NCI-H460 (cell line): Measurements from ENCODE around the gene ACHE. TPM values are rescaled to one million over a fixed set of nuclear protein-coding genes. Genes with fewer than 3 reads are reported as not detected.

ENCODE experiments used
- small RNA-seq, 2 experiments: library from RNA; depleted of rRNA; stranded (forward); fragments of <200 nt; gene quantifications; one replicate each; pipeline ENCODE3, GENCODE V24; 2014
- total RNA-seq: library from RNA; depleted of rRNA; stranded (reverse); fragments of >200 nt; shearing (Covaris generic); gene quantifications from 2 replicates; pipeline ENCODE4 v1.2.3, GENCODE V29; 2014; rRNA removed

Gene ACHE
- total RNA-seq, 1 experiment from 2014 or later: 0.27 TPM

Small RNA genes lying within 50 kb of the gene (small RNA-seq; reads per million reads assigned to genes)
- gene RN7SL549P (0 reads per million in 2 experiments), gene RPS29P15 (0 reads per million in 2 experiments)

Other genes with a start within 250 kb of the ACHE start
- gene ACTL6B, start 239.4 kb downstream of the ACHE start, total RNA-seq: not detected in 2 replicates
- gene GNB2, start 222.1 kb downstream of the ACHE start, total RNA-seq: 88.0 and 96.4 TPM in 2 replicates
- 15.7 and 17.2 TPM in 2 replicates for gene GIGYF1, start 201.6 kb downstream of the ACHE start, total RNA-seq
- 45.7 and 50.1 TPM in 2 replicates for gene POP7, start 189.8 kb downstream of the ACHE start, total RNA-seq
- not detected in 2 replicates for gene EPO, start 175.4 kb downstream of the ACHE start, total RNA-seq
- gene ZAN, start 162.3 kb downstream of the ACHE start, total RNA-seq: not detected in 2 replicates
- gene EPHB4, start 68.4 kb downstream of the ACHE start, total RNA-seq: 45.3 and 49.1 TPM in 2 replicates
- gene SLC12A9, start 43.2 kb downstream of the ACHE start, total RNA-seq: 10.5 and 11.8 TPM in 2 replicates
- gene TRIP6, start 28.5 kb downstream of the ACHE start, total RNA-seq: 75.8 and 78.5 TPM in 2 replicates
- 43.4 and 44.0 TPM in 2 replicates for gene SRRT, start 20.8 kb downstream of the ACHE start, total RNA-seq
- gene UFSP1, start 6.2 kb downstream of the ACHE start, total RNA-seq: 4.6 and 7.0 TPM in 2 replicates
- gene MUC3A, start 53.6 kb upstream of the ACHE start, total RNA-seq: 0.32 TPM in 1 of 2 replicates, not detected in the other
- 0.30 TPM in 1 of 2 replicates, not detected in the other for gene MUC12, start 73.7 kb upstream of the ACHE start, total RNA-seq
- not detected in 2 replicates for gene MUC17, start 124.2 kb upstream of the ACHE start, total RNA-seq
- gene TRIM56, start 189.6 kb upstream of the ACHE start, total RNA-seq: 9.8 and 12.9 TPM in 2 replicates
- gene SERPINE1, start 231.2 kb upstream of the ACHE start, total RNA-seq: 11.9 and 12.3 TPM in 2 replicates